SH-SY5Y (cell line): ENCODE measurements around the gene UBE2E1.

Experiments used
- GATA2 ChIP-seq: IDR thresholded peaks from 2 replicates; pipeline ENCODE4 v1.6.1; 2011; ENCODE audit warnings: mild to moderate bottlenecking, low read depth, low read length
- GATA3 ChIP-seq: IDR thresholded peaks from 2 replicates; pipeline ENCODE4 v1.6.1; 2011; ENCODE audit warnings: low read depth, mild to moderate bottlenecking, low read length, moderate library complexity

GRCh38 chr3:23940775-23941174, 135.0 kb downstream of the UBE2E1 start:
- TF ChIP-seq GATA3 (no peak), GATA2 (no peak)
